SKM-1 treated with dmso at 0.1 percent for 144 hours (cell line): Measurements from ENCODE around the gene BACH2.
A peak's percentile ranks its signal among the peaks of the same experiment; 100 is the strongest.
"Not testable (repeated sequence)": the region's sequence is repeated elsewhere in the genome, so short reads cannot be mapped to it uniquely, and the experiment has no call there.

Experiments
- DNase-seq: peaks from one replicate; lab custom pipeline; 2025; ENCODE audit not compliant: unreplicated experiment; lab: John Stamatoyannopoulos, UW

Gene BACH2

DNA sequence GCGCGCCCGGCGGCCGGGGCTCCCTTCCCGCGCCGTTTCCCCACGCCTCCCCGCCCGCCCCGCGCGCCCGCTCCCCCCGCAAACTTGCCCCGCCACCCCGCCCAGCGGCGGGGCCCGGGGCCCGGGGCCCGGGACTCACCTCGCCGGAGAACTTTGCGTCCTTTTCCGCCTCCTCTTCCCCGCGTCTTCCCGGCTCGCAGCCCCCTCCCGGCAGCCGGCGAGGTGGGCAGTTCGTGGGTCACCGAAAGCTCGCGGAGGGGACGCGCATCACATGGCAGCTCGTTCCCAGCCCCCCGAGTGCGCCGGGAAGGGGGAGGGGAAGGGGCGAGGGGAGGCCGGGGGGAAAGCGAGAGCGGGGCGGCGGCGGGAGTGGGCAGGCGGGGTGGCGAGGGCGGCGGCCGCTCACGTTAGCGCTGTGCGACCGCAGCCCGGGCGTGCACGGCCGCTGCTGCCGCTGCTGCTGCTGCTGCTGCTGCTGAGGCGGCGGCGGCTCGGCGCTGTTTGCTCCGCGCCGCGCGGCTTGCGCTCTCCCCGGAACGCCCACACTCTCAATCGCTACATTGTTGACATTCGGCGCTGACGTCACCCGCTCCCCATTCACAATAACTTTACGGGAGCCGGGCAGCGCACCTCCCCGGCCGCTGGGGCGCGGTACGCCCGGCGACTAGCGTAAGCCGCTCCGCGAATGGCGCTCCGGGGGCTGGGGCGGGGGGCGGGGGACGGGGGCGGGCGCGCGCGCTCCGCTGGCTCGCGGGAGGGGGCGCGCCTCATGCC, at the start of gene BACH2:
TSS of gene BACH2 (minus strand) at position 503 of the 774 bp plus-strand sequence. CDS start 287,999 bp downstream, outside the sequence.
- peak; percentile 77 for DNase-seq

DNA sequence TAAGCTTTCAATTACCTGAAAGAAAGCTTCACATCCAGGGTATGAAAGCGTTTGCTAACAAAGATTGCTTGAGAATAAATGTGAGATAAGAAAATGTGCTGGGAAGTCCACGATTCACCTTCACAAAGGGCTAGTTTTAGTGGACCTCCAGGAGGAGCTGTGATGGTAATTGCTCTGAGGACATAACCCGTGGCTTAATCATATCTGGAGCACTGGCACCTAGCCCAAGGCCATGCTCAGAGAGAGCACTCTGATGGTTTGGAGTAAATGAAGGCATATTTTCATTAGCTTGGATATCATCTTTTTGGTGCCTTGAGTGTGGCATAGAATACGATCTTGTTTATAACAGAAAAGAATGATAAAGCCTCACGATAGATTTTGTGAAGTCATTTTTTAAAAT, 46.9 kb upstream of the BACH2 start:
- DNase-seq = no peak

DNA sequence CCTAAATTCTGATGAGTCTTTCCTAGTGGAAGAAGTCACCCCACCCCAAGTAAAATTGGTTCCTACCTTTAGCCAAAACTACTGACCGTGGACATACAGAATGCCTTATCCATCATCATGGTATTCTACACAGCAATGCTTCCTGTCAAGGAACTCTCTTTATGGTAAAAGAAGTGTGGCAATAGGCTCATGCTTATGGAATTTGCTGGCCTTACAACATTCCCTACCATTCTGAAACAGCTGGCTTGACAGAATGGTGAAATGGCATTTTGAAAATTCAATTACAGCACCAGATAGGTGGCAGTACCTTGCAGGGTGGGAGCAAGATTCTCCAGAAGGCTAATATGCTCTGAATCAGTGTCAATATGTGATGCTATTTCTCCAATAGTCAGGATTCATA, 41.8 kb upstream of the BACH2 start:
- DNase-seq = no peak

DNA sequence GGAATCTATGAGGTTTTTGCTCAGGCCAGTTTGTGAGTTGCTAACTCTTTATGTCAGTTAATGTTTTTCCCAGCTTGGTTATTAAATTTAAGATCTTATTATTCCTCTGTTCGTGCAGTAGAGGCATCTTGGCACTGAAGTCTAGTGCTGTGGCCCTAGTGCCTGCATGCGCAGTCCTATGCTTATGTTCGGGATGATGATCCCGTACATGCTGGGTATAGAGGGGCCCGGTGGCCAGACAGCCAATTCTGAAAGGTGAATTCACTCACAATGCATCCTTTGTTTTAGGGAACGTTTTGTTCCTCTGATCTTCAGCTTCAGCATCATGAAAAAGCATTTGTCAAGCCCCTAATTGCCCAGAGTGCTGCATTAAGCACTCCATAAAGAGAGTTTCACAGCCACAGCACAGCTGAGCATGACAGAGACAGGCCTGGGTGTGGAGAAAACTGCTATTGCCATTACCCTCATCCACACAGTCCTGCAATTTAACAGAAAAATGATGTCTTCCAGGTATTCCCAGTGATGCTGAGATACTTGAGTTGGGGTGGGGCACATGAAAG, 39.8 kb upstream of the BACH2 start:
- no peak for DNase-seq

DNA sequence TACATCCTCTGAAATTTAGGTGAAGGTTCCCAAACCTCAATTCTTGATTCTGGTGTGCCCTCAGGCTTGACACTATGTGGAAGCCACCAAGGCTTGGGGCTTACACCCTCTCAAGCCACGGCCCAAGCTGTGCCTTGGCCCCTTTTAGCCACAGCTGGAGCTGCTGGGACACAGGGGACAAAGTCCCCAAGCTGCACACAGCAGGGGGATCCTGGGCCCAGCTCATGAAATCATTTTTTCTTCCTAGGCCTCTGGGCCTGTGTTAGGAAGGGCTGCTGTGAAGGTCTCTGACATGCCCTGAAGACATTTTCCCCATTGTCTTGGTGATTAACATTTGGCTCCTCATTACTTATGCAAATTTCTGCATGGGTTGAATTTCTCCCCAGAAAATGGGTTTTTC, 37.3 kb upstream of the BACH2 start:
- DNase-seq = no peak

DNA sequence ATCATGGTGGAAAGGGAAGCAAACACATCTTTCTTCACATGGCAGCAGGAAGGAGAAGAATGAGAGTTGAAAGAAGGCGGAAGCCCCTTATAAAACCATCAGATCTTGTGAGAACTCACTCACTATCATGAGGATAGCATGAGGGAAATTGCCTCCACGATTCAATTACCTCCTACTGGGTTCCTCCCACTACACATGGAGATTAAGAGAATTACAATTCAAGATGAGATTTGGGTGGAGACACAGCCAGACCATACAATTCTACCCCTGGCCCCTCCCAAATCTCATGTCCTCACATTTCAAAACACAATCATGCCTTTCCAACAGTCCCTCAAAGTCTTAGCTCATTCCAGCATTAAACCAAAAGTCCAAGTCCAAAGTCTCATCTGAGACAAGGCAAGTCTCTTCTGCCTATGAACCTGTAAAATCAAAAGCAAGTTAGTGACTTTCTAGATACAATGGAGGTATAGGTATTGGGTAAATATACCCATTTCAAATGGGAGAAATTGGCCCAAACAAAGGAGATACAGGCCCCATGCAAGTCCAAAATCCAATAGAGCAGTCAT, 36.4 kb upstream of the BACH2 start:
- DNase-seq = not testable (repeated sequence)

DNA sequence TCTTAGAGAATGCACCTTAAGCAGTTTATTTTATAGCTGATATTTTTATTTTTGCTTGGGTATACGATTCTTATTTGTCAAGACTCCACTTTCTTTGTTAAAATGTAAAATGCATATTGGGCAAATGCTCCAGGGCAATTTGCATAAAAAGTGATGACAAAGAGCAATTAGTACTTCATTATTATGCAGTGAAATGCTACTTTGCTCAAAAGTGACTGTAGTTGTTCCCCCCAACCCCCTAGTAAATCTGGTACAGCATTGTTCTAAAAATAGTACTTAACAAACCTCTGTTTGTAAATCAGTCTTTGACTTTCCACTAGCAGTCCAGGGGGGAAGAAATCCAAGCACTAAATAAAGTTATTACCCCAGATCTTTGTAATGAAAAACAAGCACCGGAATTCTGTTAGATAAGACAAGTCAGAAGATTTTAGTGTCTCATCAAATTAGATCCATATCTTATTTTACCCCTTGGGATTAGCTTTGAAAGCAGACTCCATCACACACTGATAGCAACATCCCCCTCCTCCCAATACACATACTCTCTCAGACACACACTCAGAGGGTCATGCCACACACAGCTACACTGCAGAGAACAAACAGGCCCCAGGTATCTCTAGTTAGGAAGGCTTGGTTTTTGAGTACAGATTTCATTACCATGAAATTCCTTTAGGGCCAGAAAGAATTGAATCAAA, 32.9 kb upstream of the BACH2 start:
- DNase-seq = no peak

DNA sequence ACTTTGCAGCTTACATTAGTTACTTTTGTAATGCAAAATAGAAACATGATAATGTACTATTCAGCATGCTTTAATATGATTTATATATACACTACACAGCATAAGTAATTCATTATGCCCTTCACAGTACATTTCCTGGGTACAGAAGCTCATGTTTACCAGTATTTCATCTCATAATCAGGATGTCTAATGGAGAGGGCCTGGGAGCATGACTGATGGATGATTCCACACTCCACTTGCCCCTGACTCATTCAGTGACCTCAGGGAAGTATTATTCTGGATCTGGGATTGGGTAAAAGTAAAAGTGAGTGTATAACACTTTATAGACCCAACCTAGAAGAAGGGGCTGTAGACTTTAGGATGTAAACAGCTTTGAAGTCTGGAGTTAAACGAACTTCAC, 31.4 kb upstream of the BACH2 start:
- no peak for DNase-seq

DNA sequence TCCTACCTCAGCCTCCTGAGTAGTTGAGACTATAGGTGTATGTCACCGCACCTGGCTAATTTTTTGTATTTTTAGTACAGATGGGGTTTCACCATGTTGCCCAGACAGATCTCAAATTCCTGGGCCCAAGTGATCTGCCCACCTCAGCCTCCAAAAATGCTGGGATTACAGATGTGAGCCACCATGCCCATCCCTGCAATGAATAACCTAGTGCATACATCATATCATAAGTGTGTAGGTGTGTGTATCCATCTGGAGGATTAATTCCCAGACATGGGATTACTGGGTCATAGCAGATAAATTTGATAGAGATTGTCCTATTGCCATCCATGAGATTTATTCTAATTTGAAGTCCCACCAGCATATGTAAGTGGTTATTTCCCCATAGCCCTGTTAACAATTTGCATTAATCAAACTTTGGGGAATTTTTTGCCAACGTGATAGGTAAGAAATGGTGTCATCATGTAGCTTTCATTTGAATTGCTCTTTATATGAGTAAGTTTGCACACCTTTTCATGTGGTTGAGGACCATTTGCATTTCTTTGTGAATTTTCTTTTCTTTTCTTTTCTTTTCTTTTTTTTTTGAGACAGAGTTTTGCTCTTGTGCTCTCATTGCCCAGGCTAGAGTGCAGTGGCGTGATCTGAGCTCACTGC, 29.9 kb upstream of the BACH2 start:
- DNase-seq = no peak

DNA sequence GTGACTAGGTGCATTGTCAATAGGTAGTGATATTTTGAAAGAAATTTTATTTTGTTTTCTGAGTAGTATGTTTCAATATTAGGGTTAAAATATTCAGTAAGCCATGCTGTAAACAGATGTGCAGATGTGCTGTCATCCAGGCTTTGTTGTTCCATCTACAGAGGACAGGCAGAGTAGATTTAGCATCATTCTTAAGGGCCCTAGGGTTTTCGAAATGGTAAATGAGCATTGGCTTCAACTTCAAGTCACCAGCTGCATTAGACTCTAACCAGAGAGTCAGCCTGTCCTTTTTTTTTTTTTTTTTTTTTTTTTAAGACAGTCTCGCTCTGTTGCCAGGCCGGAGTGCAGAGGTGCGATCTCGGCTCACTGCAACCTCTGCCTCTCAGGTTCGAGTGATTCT, 27.1 kb upstream of the BACH2 start:
- no peak for DNase-seq

DNA sequence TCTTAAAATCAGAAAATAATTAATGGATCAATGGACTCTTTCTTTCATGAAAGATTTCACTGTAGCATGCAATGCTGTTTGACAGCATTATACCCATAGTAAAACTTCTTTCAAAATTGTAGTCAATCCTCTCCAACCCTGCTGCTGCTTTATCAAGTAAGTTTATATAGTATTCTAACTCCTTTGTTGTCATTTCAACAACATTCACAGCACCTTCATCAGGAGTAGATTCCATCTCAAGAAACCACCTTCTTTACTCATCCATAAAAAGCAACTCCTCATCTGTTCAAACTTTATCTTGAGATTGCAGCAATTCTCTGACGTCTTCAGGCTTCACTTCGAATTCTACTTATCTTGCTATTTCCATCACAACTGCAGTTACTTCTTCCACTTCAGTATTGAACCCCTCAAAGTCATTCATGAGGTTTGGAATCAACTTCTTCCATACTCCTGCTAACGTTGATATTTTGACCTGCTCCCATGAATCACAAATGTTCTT, 26.4 kb upstream of the BACH2 start:
- DNase-seq = no peak

DNA sequence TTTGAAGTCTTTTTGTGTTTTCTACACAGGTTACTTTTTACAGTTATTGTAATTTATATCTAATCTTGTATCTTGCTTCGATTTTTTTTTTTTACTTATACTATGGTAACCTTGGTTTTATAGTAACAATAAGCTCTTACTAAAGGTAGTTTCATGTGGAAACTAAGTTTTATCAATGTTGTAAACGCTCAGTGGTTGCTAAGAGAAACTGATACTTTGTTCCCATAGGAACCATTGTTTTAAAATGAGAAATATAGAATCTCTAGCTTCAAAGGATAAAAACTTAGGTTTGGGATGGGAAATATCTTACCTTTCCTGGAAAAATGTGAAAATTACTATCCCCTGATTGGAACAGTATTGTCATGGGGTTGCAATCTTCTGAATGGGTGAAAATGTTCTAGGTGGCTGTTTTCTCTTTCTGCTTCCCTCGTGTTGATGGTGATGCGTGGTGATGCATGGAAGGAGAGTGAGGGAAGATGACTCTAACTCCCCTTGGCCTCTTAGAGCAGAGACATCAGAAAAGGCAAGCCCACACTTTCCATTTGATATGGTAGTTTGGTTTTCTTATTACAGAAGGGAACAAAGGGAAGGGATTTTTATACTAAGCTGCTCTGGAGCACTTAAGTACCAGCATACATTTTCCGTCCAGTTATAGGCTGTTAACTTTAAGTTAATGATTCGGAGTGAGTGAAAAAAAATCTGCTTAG, 23.5 kb upstream of the BACH2 start:
- DNase-seq = no peak

DNA sequence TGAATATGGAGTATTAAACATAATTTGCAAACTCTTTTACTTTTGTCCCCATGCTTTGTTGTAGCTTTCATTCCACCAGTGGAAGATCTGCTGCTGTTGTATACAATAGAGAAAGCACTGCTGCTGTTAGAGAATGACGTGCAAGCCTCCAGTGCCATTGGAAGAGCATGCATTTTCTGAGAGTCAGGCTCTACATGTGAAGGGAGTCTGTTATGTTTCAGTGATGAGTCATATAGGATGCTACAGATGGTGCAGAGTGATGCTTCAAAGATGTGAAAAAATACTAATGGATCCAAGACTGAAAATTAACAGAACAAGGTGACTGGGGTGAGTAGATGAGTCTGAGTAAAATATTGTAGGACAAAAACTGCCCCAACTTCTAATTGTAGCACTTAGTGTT, 22.4 kb upstream of the BACH2 start:
- no peak for DNase-seq

DNA sequence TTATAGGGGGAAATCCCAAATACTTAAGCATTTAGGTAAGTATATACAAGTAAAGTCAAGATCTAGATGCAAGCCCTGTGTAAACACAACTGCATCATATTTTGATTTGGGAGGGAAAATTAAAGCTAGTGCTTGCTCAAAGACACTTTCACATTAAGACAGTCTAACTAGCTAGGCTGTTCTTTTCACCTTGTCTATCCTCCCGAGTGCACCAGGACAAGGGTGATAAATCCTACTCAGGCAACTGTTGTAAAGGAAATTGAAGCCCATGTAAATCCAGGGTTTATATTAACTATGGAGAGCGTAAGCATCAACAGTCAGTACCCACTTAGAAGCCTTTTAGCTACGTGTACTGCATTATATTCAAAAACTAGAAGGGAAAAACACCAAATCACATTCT, 19.3 kb upstream of the BACH2 start:
- DNase-seq = no peak

DNA sequence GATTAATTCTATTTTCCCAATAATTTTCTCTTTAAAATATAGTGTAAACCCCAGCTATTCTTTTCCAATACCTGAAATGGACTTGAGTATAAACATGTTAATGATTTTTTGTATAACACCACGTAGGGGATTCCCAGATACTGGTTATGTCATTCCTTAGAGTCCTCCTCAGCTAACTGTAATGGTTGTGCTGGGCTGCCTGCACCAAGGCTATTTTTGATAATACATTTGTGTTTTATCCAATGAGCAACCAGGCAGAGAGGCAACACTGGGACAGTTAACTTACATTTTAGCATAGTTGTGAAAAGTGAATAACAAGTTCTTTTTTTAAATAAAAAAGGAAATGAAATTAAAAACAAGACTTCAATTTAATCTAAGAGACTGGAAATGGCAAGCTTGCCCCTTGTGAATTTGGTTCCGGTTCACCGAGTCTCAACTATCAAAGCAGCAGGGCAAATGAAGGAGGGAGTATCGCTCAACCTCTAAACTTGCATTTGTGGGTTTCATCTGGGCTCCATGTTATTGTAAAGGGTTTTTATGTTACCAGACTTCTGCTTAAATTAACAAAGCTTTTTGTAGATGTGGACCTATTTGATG, 18.8 kb upstream of the BACH2 start:
- no peak for DNase-seq

DNA sequence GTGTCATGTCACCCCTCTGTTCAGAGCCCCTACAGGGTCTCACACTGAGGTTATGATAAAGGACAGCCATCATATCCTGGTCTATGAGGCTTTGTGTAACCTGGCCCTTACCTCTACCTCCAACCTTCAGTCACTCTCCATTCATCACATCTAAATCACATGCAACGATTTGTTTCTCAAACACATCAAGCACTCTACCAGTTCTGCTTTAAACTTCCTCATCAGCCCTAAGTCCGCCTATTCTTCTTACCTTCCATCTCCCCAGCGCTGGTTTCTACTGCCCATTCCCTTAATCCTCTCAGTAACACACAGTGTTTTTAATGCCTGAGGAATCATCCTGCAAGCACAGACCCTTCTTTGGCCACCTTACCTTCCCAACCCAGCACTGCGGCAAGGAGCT, 17.9 kb upstream of the BACH2 start:
- no peak for DNase-seq

DNA sequence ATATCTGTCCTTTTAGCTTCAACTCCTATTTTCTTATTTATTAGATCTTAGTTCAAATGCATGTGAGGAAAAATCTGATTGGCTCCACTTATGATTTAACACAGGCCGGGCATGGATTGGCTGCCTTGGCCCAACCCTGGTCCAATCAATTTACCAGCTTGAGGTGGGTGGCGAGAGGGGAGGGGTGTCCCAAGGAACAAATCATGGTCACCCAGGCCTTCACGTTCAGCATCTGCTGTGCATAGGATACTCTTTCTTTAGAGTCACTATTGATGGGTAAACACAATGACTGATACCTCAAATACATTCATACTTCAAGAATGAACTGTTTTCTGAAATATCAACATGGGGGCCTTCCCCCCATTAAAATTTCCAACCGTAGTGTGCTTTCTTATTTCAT, 14.9 kb upstream of the BACH2 start:
- DNase-seq = no peak

DNA sequence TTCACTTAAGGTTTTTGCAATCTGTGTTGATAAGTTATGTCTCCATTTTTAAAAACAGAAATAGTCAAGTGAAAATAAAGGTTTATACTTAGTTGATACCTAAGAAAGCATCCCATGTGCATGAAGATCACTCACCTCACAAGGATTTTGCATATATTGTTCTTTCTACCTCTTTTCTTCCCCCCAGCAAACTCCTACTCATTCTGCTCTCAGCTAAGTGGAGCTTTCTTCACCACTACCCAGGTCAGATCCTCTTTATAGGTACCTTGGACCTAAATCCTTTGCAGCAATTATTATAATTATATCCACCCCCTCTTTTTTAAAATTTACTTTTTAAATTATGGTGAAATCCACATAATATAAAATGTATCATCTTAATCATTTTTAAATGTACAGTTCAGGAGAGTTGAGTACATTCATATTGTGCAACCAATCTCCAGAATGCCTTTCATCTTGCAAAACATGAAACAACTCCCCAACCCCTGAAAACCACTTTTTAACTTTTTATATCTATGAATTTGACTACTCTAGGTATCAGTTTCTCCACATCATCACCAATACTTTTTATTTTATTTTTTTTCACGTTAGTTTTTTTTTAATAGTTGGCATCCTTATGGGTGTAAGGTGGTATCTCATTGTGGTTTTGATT, 9.3 kb upstream of the BACH2 start:
- DNase-seq = no peak

DNA sequence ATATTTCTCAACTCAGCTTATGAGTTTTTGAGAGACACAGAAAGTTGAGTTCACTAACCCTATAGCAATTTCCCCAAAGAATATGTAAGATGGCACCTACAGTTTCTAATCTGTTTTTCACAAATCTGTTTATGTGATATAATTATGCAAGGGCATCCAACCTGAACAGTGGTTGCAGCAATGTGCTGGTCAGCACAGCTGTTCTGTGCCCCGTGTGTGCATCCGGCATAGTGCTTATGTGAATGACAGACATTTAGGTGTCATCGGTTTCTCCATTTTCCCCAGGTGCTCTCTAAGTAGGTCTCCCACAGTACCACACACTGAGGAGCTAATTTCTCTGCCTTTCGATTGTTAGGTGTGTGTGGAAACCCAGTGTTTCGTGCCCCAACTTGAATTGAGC, 7.7 kb upstream of the BACH2 start:
- DNase-seq = no peak

DNA sequence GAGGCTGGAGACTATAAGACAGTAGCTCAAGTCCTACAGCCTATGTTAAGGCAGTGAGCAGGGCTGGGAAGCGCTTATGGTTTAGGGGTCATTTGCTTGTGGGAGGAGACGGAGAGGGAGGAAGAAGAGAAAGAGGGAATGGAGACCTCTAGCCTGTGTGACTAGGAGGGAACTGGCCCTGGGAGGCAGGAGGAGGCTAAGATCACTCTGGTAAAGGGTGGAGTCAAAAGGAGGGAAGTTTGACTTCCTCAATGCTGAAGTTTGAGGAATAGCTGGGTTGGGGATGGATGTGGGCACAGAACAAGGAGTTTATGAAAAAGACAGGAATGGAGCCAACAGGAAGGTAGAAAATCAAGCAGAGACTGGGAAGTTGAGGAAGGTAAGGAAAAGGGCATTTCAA, 6.4 kb upstream of the BACH2 start:
- DNase-seq = no peak
